Esophagus muscularis mucosa (tissue), 4 donors: ENCODE data around the gene KRTAP10-11. TPM values are rescaled to one million over a fixed set of nuclear protein-coding genes. Genes with fewer than 3 reads are reported as not detected.
"Not testable (repeated sequence)": the region's sequence is repeated elsewhere in the genome, so short reads cannot be mapped to it uniquely, and the experiment has no call there.

Experiments used
- DNase-seq: peaks from one replicate; pipeline ENCODE4 v3.0.0-alpha.2; 2017; ENCODE audit errors: extremely low spot score
- H3K27ac ChIP-seq, 4 donors: fragments of 200-600 bp; sonication (generic); replicated peaks in 1 of 4; 1 replicate in 3 of 4; 2 replicates in 1 of 4; pipeline ENCODE4 v1.5.1; 2016 to 2019; ENCODE audit warnings: mild to moderate bottlenecking in 1 of 4
- H3K27me3 ChIP-seq, 4 donors: fragments of 200-600 bp; sonication (generic); one replicate each; pipeline versions ENCODE4 v1.5.1 to v1.6.0; 2016 to 2019
- H3K36me3 ChIP-seq, 4 donors: fragments of 200-600 bp; sonication (generic); one replicate each; pipeline ENCODE4 v1.5.1; 2016 to 2019
- H3K4me1 ChIP-seq, 4 donors: fragments of 200-600 bp; sonication (generic); one replicate each; pipeline ENCODE4 v1.5.1; 2016 to 2019
- H3K4me3 ChIP-seq, 4 donors: fragments of 200-600 bp; sonication (generic); 1 replicate in 2 of 4; 2 replicates in 2 of 4; pipeline ENCODE4 v1.5.1; 2016 to 2019; ENCODE audit warnings: mild to moderate bottlenecking in 4 of 4, moderate library complexity in 1 of 4
- H3K9me3 ChIP-seq, 4 donors: fragments of 200-600 bp; sonication (generic); 1 replicate in 3 of 4; 2 replicates in 1 of 4; pipeline ENCODE4 v1.5.1; 2016 to 2019
- EP300 ChIP-seq: sonication (generic); formaldehyde crosslinking; IDR thresholded peaks from one replicate; pipeline ENCODE4 v1.6.1; 2017; ENCODE audit warnings: antibody characterized with exemption
- POLR2A ChIP-seq: fragments of 450-650 bp; IDR thresholded peaks from one replicate; pipeline ENCODE4 v1.6.1; 2017; ENCODE audit warnings: antibody characterized with exemption, moderate library complexity, mild to moderate bottlenecking, low read depth
- POLR2AphosphoS5 ChIP-seq, 2 donors: sonication (generic); formaldehyde crosslinking; IDR thresholded peaks; one replicate each; pipeline ENCODE4 v1.6.1; 2017; ENCODE audit warnings: antibody characterized with exemption in 2 of 2
- WGBS: methylation state at CpG from one replicate; pipeline ENCODE4 v1.1.5; 2018; 5-methylcytosine and 5-hydroxymethylcytosine counted together
- intact Hi-C: fragments of 100-400 bp; cut with DNase I; formaldehyde crosslinking; loops from one replicate; pipeline ENCODE4 v1.15.1; 2023
- total RNA-seq, 4 donors: library from RNA; depleted of rRNA; stranded (reverse); fragments of >200 nt; gene quantifications; one replicate each; pipeline versions ENCODE4 v1.1.0 to v1.2.1, GENCODE V29; 2016
- TF ChIP-seq, protein P1 (sequence below), 3 experiments: fragments of 200-600 bp in 2 of 3; fragments of 450-650 bp in 1 of 3; sonication (generic) in 2 of 3; IDR thresholded peaks; one replicate each; pipeline ENCODE4 v1.5.1; 2017 to 2019; ENCODE audit warnings: antibody characterized with exemption in 3 of 3, mild to moderate bottlenecking in 2 of 3, moderate library complexity in 1 of 3

The KRTAP10-11 gene
- total RNA-seq, 4 donors from 2014 or later = not detected

DNA sequence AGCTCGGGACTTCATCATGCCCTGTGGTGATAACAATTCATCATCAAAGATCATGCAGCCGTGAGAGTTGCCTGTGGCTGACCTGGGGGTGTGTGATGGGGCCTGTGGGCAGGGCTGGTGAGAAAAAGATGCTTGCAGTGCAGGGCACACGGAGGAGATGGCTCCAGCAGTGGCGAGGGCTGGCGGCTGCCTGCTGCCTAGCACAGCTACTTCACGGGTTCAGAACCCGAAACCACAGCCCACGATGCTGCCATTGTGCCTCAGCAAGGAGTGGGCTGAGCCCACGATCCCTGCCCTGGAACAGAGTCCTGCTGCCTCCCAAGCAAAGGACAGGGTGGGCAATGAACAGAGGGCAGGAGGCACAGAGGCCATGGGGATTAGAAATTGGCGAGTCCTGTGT lies 20.0 kb upstream of the KRTAP10-11 start:
- Histone ChIP-seq H3K4me3 (no peak overlapping the region), H3K36me3 (no peaks in the 10 kb centered on the region), H3K27me3 (peaks cover 0 to 37% (median 0%) of the 10 kb centered on the region in 4 donors), H3K4me1 (peaks cover 0 to 5% (median 0%) of the 10 kb centered on the region in 4 donors), H3K9me3 (peaks cover 0 to 30% (median 27%) of the 10 kb centered on the region in 4 donors), H3K27ac (no peak overlapping the region)
- DNase-seq = peak; percentile 64
- intact Hi-C loops = no loop called here
- 66% methylated on average over 7 of the region's 10 CpGs for WGBS
- TF ChIP-seq, protein P1, sequence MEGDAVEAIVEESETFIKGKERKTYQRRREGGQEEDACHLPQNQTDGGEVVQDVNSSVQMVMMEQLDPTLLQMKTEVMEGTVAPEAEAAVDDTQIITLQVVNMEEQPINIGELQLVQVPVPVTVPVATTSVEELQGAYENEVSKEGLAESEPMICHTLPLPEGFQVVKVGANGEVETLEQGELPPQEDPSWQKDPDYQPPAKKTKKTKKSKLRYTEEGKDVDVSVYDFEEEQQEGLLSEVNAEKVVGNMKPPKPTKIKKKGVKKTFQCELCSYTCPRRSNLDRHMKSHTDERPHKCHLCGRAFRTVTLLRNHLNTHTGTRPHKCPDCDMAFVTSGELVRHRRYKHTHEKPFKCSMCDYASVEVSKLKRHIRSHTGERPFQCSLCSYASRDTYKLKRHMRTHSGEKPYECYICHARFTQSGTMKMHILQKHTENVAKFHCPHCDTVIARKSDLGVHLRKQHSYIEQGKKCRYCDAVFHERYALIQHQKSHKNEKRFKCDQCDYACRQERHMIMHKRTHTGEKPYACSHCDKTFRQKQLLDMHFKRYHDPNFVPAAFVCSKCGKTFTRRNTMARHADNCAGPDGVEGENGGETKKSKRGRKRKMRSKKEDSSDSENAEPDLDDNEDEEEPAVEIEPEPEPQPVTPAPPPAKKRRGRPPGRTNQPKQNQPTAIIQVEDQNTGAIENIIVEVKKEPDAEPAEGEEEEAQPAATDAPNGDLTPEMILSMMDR (IDR thresholded peaks at IDR 0.05) = no peak
- TF ChIP-seq POLR2A (no peak), EP300 (no peak), POLR2AphosphoS5 (IDR thresholded peaks at IDR 0.05) (no peak)

DNA sequence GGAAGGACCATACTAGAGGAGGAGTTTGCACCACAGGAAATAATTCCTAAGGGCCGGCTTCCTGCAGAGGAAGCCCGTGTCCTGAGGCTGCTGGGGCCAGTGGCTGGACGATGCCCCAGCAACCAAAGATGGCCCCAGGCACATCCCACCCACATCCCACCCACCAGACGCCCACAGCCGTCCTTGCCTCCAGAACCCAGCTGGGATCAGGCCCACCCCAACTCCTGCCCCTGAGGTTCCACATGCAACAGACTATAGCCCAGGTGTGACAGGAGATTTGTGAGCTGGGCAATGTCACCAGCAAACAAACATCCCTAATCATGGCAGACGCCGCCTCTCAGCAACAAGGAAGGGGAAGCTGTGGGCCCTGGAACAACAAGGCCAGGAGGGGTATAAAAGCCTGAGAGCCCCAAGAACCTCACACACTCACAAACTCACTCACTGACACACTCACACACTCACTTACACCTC lies 19.5 kb upstream of the KRTAP10-11 start, which contains the start of gene KRTAP10-9:
Gene KRTAP10-9 (plus strand): TSS at position 421 of the 471 bp plus-strand sequence. CDS start 79 bp downstream, outside the sequence.
- WGBS = 68% methylated on average over 5 of the region's 7 CpGs
- Histone ChIP-seq H3K9me3 (peaks cover 0 to 34% (median 32%) of the 10 kb centered on the region in 4 donors), H3K4me1 (peaks cover 0 to 5% (median 0%) of the 10 kb centered on the region in 4 donors), H3K4me3 (no peak within 1 kb of the TSS), H3K27me3 (peaks cover 0 to 37% (median 0%) of the 10 kb centered on the region in 4 donors), H3K36me3 (no peaks in the 10 kb centered on the region), H3K27ac (no peak within 1 kb of the TSS)
- intact Hi-C loops = no loop called here
- TF ChIP-seq POLR2A = no peak
- peak; percentile 45 for DNase-seq

DNA sequence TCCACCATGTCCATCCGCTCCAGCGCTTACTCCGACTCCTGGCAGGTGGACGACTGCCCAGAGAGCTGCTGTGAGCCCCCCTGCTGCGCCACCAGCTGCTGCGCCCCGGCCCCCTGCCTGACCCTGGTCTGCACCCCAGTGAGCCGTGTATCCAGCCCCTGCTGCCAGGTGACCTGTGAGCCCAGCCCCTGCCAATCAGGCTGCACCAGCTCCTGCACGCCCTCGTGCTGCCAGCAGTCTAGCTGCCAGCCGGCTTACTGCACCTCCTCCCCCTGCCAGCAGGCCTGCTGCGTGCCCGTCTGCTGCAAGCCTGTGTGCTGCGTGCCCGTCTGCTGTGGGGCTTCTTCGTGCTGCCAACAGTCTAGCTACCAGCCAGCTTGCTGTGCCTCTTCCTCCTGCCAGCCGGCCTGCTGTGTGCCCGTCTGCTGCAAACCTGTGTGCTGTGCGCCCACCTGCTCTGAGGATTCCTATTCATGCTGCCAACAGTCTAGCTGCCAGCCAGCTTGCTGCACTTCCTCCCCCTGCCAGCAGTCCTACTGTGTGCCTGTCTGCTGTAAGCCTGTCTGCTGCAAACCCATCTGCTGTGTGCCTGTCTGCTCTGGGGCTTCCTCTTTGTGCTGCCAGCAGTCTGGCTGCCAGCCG lies 18.9 kb upstream of the KRTAP10-11 start:
- WGBS = 78% methylated on average over 15 of the region's 20 CpGs
- DNase-seq, H3K36me3 ChIP-seq, intact Hi-C loops, H3K4me3 ChIP-seq, H3K27ac ChIP-seq, H3K4me1 ChIP-seq: not testable (repeated sequence)
- peaks cover 0 to 40% (median 38%) of the 10 kb centered on the region in 4 donors for H3K9me3 ChIP-seq
- peaks cover 0 to 37% (median 0%) of the 10 kb centered on the region in 4 donors for H3K27me3 ChIP-seq

DNA sequence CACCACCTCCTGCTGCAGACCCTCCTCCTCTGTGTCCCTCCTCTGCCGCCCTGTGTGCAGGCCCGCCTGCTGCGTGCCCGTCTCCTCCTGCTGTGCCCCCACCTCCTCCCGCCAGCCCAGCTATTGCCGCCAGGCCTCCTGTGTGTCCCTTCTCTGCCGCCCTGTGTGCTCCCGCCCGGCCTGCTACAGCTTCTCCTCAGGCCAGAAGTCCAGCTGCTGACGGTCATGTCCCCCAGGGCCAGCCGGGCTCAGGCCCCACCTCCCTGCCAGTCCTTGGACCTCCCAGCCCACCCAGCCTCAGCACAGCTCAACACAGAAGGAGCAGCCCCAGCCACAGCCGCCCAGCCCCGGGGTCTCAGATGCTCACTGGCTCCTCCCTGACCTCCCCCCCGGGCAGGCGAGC lies 18.4 kb upstream of the KRTAP10-11 start:
- peaks cover 0 to 37% (median 0%) of the 10 kb centered on the region in 4 donors for H3K27me3 ChIP-seq
- peaks cover 0 to 44% (median 42%) of the 10 kb centered on the region in 4 donors for H3K9me3 ChIP-seq
- H3K27ac ChIP-seq, H3K4me1 ChIP-seq, DNase-seq, H3K36me3 ChIP-seq, intact Hi-C loops, H3K4me3 ChIP-seq: not testable (repeated sequence)
- WGBS = 56% methylated on average over 10 of the region's 15 CpGs

DNA sequence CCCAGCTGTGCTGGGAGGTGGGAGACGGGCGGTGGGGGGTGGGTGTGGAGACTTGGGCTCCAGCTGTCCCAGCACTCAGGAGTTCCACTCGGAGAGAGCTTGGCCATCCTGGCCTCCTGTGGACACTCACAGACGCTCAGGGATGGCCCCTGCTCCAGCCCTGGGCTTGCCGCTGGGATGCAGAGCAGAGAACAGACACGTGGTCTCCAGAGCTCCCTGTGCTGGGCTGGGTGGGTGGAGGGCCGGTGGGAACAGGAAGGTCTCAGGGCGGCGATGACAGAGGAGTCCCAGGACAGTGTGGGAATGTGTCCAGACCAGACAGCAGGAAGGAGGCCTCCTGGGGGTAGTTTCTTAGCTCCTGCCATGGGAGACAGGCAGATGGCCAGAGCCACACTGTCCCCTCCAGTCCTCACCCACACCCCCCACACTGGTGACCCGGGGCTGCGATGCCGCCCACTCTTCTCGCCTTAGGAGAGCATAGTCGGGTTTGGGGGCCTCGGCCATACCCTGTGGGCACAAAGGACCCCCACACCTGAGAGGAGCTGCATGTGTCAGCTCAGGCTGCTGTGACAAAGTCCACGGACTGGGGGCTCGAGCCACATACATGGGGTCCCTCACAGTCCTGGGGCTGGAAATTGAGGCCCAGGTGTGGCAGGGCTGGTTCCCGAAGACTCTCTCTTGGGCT lies 17.4 kb upstream of the KRTAP10-11 start:
- intact Hi-C loops = no loop called here
- Histone ChIP-seq H3K27me3 (peaks cover 0 to 37% (median 0%) of the 10 kb centered on the region in 4 donors), H3K4me1 (peaks cover 0 to 5% (median 0%) of the 10 kb centered on the region in 4 donors), H3K4me3 (no peak overlapping the region), H3K36me3 (no peaks in the 10 kb centered on the region), H3K9me3 (peaks cover 0 to 40% (median 36%) of the 10 kb centered on the region in 4 donors), H3K27ac (no peak overlapping the region)
- DNase-seq = no peak
- WGBS = 66% methylated on average over 15 of the region's 18 CpGs
- no peak for TF ChIP-seq POLR2A
- TF ChIP-seq, protein P1 (IDR thresholded peaks at IDR 0.05) = no peak
- no peak for TF ChIP-seq EP300
- TF ChIP-seq POLR2AphosphoS5 (IDR thresholded peaks at IDR 0.05) = no peak

DNA sequence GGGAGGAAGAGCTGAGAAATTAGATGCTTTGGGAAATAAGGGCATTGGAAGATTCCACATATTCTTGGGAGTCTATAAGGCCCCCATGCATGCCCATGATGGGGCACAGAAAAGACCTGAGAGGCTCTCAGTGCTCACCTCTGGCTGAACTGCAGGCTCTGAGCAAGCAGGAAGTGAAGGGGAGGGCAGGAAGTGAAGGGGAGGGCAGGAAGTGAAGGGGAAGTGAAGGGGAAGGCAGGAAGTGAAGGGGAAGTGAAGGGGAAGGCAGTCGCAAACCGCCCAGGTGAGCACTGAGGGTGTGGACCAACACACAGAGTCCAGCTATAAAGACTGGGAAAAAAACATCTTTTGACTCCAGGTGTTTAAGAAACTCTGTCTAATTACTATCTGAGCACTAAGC lies 15.8 kb upstream of the KRTAP10-11 start:
- 91% methylated on average over 2 of the region's 2 CpGs for WGBS
- no peak overlapping the region for H3K4me3 ChIP-seq
- DNase-seq = peak; percentile 34
- no peaks in the 10 kb centered on the region for H3K36me3 ChIP-seq
- H3K4me1 ChIP-seq = peaks cover 0 to 5% (median 0%) of the 10 kb centered on the region in 4 donors
- H3K9me3 ChIP-seq = peaks cover 0 to 29% (median 26%) of the 10 kb centered on the region in 4 donors
- H3K27ac ChIP-seq = no peak overlapping the region
- intact Hi-C loops = no loop called here
- peaks cover 0 to 43% (median 0%) of the 10 kb centered on the region in 4 donors for H3K27me3 ChIP-seq
- no peak for TF ChIP-seq POLR2A
- no peak for TF ChIP-seq POLR2AphosphoS5 (IDR thresholded peaks at IDR 0.05)
- TF ChIP-seq, protein P1 (IDR thresholded peaks at IDR 0.05) = no peak
- TF ChIP-seq EP300 = no peak
